Central memory CD8-positive, alpha-beta T cell (primary cell): ENCODE results near the gene PLXNA1.

Experiments
- ATAC-seq: fragments of 150-1000 bp; cut with Tn5 transposase; replicated peaks from 2 replicates; pipeline ENCODE4 v1.10.0; 2022; ENCODE audit warnings: mild to moderate bottlenecking, moderate FRiP score, moderate number of reproducible peaks; ENCODE audit not compliant: poor library complexity, severe bottlenecking; ENCODE audit errors: extremely low read depth
- DNase-seq, 2 donors: peaks; one replicate each; pipeline ENCODE4 v3.0.0; 2021; ENCODE audit warnings: low spot score in 2 of 2
- H3K27ac Mint-ChIP-seq: one replicate; pipeline ENCODE4 v1.8.0; 2022; ENCODE audit warnings: low read depth, mild to moderate bottlenecking, moderate library complexity, mixed read lengths
- H3K27me3 Mint-ChIP-seq: one replicate; pipeline ENCODE4 v1.8.0; 2022; ENCODE audit warnings: mixed read lengths
- H3K36me3 Mint-ChIP-seq: one replicate; pipeline ENCODE4 v1.8.0; 2022; ENCODE audit warnings: mild to moderate bottlenecking, moderate library complexity, mixed read lengths; ENCODE audit not compliant: insufficient read depth
- H3K4me1 Mint-ChIP-seq: one replicate; pipeline ENCODE4 v1.8.0; 2022; ENCODE audit warnings: mixed read lengths
- H3K4me3 Mint-ChIP-seq: one replicate; pipeline ENCODE4 v1.8.0; 2022; ENCODE audit warnings: mild to moderate bottlenecking, moderate library complexity, mixed read lengths
- H3K9me3 Mint-ChIP-seq: one replicate; pipeline ENCODE4 v1.8.0; 2022; ENCODE audit warnings: mixed read lengths

Gene PLXNA1

GRCh38 chr3:126977821-126978220 lies 5.1 kb upstream of the PLXNA1 start:
- peaks cover 47% of the 10 kb centered on the region for H3K27me3 Mint-ChIP-seq
- H3K4me1 Mint-ChIP-seq, result peaks cover 5% of the 10 kb centered on the region
- H3K36me3 Mint-ChIP-seq, result peaks cover 5% of the 10 kb centered on the region
- no peak overlapping the region for H3K27ac Mint-ChIP-seq
- ATAC-seq (no peak), DNase-seq (no peak)
- H3K9me3 Mint-ChIP-seq, result peaks cover 13% of the 10 kb centered on the region
- H3K4me3 Mint-ChIP-seq, result no peak overlapping the region

GRCh38 chr3:126978291-126978690 lies 4.6 kb upstream of the PLXNA1 start:
- H3K27me3 Mint-ChIP-seq, result peaks cover 47% of the 10 kb centered on the region
- H3K4me3 Mint-ChIP-seq, result no peak overlapping the region
- H3K36me3 Mint-ChIP-seq, result peaks cover 5% of the 10 kb centered on the region

GRCh38 chr3:126979046-126979628 lies 3.8 kb upstream of the PLXNA1 start:
- H3K4me1 Mint-ChIP-seq, result peaks cover 5% of the 10 kb centered on the region
- peaks cover 12% of the 10 kb centered on the region for H3K9me3 Mint-ChIP-seq
- DNase-seq (no peak), ATAC-seq (no peak)
- H3K27me3 Mint-ChIP-seq, result peaks cover 43% of the 10 kb centered on the region
- H3K27ac Mint-ChIP-seq, result no peak overlapping the region
- H3K4me3 Mint-ChIP-seq, result no peak overlapping the region
- H3K36me3 Mint-ChIP-seq, result peaks cover 5% of the 10 kb centered on the region

More at GRCh38 chr3:126978291-126978690, 4.6 kb upstream of the PLXNA1 start:
- Mint-ChIP-seq H3K27ac (no peak overlapping the region), H3K9me3 (peaks cover 13% of the 10 kb centered on the region), H3K4me1 (peaks cover 5% of the 10 kb centered on the region)
- no peak for ATAC-seq
- no peak for DNase-seq

GRCh38 chr3:126980266-126980811 lies 2.6 kb upstream of the PLXNA1 start:
- H3K27me3 Mint-ChIP-seq, result peaks cover 31% of the 10 kb centered on the region
- DNase-seq, result no peak
- peaks cover under 1% of the 10 kb centered on the region for H3K9me3 Mint-ChIP-seq
- peaks cover 7% of the 10 kb centered on the region for H3K36me3 Mint-ChIP-seq
- H3K4me3 Mint-ChIP-seq, result peak overlapping the region; percentile 57
- peaks cover 5% of the 10 kb centered on the region for H3K4me1 Mint-ChIP-seq
- no peak for ATAC-seq
- H3K27ac Mint-ChIP-seq, result no peak overlapping the region

GRCh38 chr3:126982126-126982470 lies 817 bp upstream of the PLXNA1 start:
- Mint-ChIP-seq H3K27me3 (peaks cover 27% of the 10 kb centered on the region), H3K4me1 (peaks cover 7% of the 10 kb centered on the region), H3K36me3 (peaks cover 8% of the 10 kb centered on the region), H3K27ac (peak overlapping the region; percentile 95), H3K4me3 (peak overlapping the region; percentile 75), H3K9me3 (no peaks in the 10 kb centered on the region)
- peak; percentile 37 for ATAC-seq
- DNase-seq, result peak in 1 of 2 donors; percentile 52

- peaks cover 10% of the 10 kb centered on the region for H3K36me3 Mint-ChIP-seq
- H3K27me3 Mint-ChIP-seq, result peaks cover 19% of the 10 kb centered on the region
- no peak for ATAC-seq
- no peak overlapping the region for H3K27ac Mint-ChIP-seq
- H3K9me3 Mint-ChIP-seq, result no peaks in the 10 kb centered on the region
- DNase-seq, result no peak
- peaks cover 11% of the 10 kb centered on the region for H3K4me1 Mint-ChIP-seq
- no peak overlapping the region for H3K4me3 Mint-ChIP-seq
Measured at GRCh38 chr3:126983276-126983652, 349 bp downstream of the PLXNA1 start.

- Mint-ChIP-seq H3K4me1 (peaks cover 11% of the 10 kb centered on the region), H3K27ac (no peak overlapping the region), H3K4me3 (peak overlapping the region; percentile 46), H3K27me3 (peaks cover 14% of the 10 kb centered on the region), H3K36me3 (peaks cover 8% of the 10 kb centered on the region), H3K9me3 (no peaks in the 10 kb centered on the region)
- no peak for DNase-seq
- ATAC-seq, result no peak
Measured at GRCh38 chr3:126983653-126984390, 907 bp downstream of the PLXNA1 start.

- H3K9me3 Mint-ChIP-seq, result no peaks in the 10 kb centered on the region
- H3K4me1 Mint-ChIP-seq, result peaks cover 11% of the 10 kb centered on the region
- H3K27me3 Mint-ChIP-seq, result peaks cover 8% of the 10 kb centered on the region
- ATAC-seq (no peak), DNase-seq (no peak)
- H3K36me3 Mint-ChIP-seq, result peaks cover 12% of the 10 kb centered on the region
- no peak overlapping the region for H3K27ac Mint-ChIP-seq
- peak overlapping the region; percentile 46 for H3K4me3 Mint-ChIP-seq
Measured at GRCh38 chr3:126984391-126985131, 1.6 kb downstream of the PLXNA1 start.

GRCh38 chr3:126985132-126985985 lies 2.4 kb downstream of the PLXNA1 start:
- ATAC-seq (no peak), DNase-seq (no peak)
- H3K4me1 Mint-ChIP-seq, result peaks cover 11% of the 10 kb centered on the region
- H3K27ac Mint-ChIP-seq, result no peak overlapping the region
- H3K4me3 Mint-ChIP-seq, result peak overlapping the region; percentile 46
- H3K27me3 Mint-ChIP-seq, result no peaks in the 10 kb centered on the region
- peaks cover 12% of the 10 kb centered on the region for H3K36me3 Mint-ChIP-seq
- H3K9me3 Mint-ChIP-seq, result no peaks in the 10 kb centered on the region

GRCh38 chr3:126986001-126986400 lies 3.1 kb downstream of the PLXNA1 start:
- no peak overlapping the region for H3K27ac Mint-ChIP-seq
- no peaks in the 10 kb centered on the region for H3K9me3 Mint-ChIP-seq

GRCh38 chr3:126987129-126987528 lies 4.2 kb downstream of the PLXNA1 start:
- Mint-ChIP-seq H3K27me3 (no peaks in the 10 kb centered on the region), H3K4me1 (peaks cover 9% of the 10 kb centered on the region), H3K9me3 (no peaks in the 10 kb centered on the region), H3K36me3 (peaks cover 14% of the 10 kb centered on the region), H3K27ac (no peak overlapping the region), H3K4me3 (no peak overlapping the region)
- ATAC-seq (no peak), DNase-seq (no peak)

More at GRCh38 chr3:126986001-126986400, 3.1 kb downstream of the PLXNA1 start:
- Mint-ChIP-seq H3K36me3 (peaks cover 12% of the 10 kb centered on the region), H3K4me1 (peaks cover 11% of the 10 kb centered on the region), H3K4me3 (no peak overlapping the region), H3K27me3 (no peaks in the 10 kb centered on the region)
- ATAC-seq (no peak), DNase-seq (no peak)

GRCh38 chr3:126987596-126987995 lies 4.7 kb downstream of the PLXNA1 start:
- no peak overlapping the region for H3K4me3 Mint-ChIP-seq
- H3K4me1 Mint-ChIP-seq, result peaks cover 6% of the 10 kb centered on the region
- H3K9me3 Mint-ChIP-seq, result no peaks in the 10 kb centered on the region
- DNase-seq, result no peak
- H3K27me3 Mint-ChIP-seq, result no peaks in the 10 kb centered on the region
- ATAC-seq, result no peak
- no peak overlapping the region for H3K27ac Mint-ChIP-seq
- peaks cover 12% of the 10 kb centered on the region for H3K36me3 Mint-ChIP-seq
